HG03558 (cell line): ENCODE measurements around the gene CHST15.

ENCODE experiments used
- ATAC-seq: cut with Tn5 transposase; IDR thresholded peaks from one replicate; pipeline ENCODE4 v1.9.1; 2021; ENCODE audit warnings: moderate number of reproducible peaks; ENCODE audit not compliant: unreplicated experiment; ENCODE audit errors: extremely low read depth

The CHST15 gene

DNA sequence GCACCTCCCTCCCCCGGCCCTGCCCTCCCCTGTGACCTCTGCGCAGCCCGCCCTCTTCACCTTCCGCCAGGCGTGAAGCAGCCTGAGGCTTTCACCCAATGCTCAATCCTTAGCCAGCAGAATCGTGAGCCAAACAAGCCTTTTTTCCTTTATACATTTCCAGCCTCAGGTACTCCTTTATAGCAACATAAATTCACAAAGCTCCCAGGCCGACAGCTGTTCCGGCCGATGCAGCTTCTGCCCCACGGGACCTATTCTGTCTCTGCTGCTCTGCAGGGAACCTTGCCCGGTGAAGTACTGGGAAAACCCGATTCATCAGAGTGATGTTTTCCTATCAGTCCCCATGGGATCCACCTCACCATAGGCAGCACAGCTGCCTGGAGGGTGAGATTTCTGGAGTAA lies 87.4 kb downstream of the CHST15 start:
- no peak for ATAC-seq

DNA sequence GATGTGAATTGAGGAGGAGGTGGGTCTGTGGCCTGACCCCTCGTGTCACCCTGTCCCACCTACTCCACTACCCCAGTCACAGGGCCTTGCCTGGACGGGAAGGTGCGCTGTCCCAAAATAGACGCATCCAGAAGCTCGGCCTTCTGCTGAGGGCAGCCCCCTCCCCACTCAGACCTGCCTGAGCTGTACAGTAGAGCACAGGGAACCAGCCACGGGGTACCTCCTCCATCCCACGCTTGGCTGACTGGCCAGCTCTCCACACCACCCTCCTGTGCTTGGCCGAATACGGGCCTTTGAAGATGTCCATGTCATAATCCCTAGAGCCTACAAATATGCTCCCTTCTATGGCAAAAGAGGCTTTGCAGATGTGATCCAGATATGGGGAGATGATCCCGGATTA lies 88.3 kb downstream of the CHST15 start:
- no peak for ATAC-seq

DNA sequence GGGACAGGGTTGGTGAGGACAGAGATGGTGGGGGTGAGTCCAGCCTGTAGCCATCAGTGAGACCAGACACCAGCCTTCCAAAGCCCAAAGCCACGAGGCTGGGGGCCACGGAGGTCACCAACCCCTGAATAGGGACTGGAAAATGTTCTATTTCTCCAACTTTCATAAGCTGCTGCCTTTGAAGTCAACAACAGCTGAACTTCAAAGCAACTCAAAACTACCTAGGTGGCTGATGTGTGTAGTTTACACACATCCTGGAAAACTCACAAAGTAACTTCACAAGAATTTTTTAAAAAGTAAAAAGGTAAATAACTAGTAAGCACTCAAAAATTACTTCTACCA lies 88.8 kb downstream of the CHST15 start:
- no peak for ATAC-seq

DNA sequence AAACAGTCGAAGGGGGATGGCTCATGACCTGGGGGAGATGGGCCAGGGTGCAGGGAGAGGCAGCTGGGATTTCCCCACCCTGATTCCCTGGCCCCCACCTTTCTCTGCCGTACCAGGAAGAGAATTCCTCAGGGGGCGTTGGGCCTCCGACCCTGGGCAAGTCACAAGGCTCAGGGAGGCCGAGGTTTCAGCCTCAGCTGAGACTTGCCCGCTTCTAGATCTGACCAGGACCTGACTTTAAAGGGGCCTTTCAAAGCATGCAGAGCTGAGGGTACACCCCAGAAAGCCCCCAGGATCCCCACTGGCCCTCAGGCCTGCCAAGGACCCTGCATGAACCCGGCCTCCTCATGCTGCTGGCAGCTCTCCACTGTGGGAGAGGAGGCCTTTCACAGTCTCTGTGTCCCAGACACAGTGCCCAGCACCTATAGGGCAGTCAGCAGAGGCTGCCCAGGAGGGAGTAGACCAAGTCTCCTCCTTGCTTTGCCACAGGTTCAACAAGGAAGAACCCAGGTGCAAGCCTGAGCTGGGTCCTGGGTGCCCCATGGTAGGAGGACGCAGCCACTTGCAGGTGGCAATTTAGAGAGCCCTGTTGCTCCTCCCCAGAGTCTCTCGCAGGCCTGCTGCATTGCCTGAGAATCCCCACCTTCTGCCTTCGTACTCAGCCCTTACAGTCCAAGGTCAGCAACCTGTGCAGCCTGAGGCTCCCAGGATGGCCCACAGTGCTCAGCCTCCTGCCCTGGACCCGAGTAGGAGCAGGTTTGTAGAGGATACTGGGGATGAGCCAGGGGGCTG lies 89.3 kb downstream of the CHST15 start:
- ATAC-seq = no peak

DNA sequence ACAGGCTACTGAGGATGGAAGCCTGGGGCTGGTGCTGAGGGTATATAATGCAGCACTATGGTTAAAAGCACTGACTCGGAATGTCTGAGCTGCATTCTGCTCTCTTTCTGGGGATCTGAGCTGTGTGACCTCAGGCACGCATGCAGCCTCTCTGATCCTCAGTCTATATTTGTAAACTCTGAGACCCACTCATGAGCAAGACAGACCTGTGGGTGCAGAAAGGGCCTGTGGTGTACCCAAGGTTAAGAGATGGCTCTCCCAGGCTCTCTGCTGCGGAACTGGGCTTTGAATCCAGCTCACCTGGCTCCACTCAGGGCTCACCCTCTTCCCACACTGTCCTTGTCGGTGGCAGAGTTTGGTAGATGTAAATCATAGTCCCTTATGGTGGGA lies 89.9 kb downstream of the CHST15 start:
- ATAC-seq = no peak

DNA sequence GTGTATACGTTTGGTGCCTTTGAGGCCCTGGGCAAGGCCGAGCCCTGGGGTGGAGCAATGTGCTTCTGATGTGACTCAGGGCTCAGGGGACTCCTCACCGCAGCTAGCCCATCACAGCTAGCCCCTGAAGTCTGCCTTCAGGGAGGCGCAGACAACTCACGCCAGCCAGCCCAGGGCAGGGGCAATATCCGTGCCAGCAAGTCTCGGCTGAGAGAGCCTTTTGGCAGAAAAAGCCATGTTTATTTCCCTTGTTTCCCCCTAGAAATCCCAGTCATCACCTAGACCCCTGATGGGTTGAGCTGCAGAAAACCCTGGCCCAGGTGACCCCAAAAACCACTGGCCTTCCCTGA lies 90.4 kb downstream of the CHST15 start:
- ATAC-seq = no peak

DNA sequence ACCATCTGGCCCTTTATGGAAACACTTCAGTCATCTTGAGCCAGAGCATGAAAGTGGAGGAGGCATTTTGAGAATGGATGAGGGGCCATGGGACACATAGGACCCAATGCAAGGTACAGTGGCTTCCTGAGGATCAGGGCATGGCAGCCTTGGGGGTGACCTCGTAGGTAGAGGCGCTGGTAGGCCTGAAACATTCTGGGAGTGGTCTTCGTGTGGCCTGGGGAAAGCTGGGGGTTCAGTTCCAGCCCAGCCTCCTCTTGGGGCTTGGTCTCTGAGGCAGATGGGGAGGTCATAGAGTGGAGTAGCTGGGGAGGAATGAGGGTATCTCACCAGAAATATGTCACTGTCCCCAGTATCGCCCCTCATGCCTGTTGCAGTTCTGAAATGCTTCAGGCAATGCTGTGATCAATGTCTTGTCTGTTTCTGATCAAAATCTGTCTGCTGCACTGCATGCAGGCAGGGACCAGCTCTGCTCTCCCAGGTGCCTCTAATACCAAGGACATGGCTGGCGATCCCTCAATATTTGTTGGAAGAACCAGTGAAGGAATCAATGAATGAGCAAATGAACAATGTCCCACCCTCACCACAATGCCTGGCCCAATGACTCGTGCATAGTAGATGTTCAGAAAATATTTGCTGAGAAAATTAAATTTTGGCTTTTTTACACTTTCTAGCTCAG lies 90.9 kb downstream of the CHST15 start:
- no peak for ATAC-seq

DNA sequence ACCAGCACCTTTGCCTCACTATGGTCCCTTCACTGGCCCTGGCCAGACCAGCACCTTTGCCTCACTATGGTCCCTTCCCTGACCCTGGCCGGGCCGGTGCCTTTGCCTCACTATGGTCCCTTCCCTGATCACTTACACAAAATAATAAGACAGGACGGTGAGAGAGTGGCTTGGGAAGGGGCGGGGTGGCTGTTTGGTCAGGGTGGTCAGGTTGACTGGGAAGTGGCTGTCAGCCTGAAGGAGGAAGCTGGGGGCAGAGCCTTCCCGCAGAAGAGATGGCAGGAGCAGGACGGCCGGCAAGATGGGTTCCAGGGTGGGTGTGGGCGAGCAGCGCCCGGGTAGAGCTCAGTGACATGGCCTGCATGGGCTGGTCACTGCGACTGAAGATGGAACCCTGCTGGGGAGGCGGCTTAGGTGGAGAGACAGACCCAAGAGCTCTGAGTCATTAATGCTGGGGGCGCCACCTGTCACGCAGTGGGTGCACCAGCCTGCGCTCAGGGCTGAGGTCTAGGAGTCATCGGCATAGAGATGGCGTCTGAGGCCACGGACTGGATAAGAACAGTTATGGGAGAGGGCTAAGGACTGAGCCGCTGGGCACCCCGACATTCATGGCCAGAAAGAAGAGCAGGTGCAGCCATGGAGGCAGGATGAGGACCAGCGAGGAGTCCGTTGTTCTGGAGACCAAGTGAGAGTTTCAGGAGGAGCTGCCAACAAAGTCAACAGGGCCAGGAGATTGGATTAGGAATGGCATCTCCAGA lies 91.8 kb downstream of the CHST15 start:
- ATAC-seq = no peak

DNA sequence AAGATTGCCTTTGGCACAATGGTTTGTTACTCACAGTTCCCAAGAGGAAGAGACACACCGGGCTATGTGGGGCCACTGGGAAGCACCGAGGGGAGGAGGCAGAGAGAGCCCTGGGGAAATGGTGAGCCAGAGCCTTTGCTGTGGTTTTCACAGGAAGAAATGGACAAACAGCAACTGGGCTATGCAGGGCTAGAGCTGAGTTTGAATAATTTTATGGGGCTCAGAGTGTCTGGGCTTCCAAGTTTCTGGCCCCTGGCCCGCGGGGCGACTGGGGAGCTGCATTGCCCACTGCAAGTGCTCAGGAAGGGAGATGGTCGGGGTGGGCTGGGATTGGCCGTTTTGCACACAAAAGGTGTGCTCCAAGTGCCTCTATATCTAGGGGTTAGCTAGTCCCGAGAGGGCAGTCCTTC lies 92.6 kb downstream of the CHST15 start:
- no peak for ATAC-seq

DNA sequence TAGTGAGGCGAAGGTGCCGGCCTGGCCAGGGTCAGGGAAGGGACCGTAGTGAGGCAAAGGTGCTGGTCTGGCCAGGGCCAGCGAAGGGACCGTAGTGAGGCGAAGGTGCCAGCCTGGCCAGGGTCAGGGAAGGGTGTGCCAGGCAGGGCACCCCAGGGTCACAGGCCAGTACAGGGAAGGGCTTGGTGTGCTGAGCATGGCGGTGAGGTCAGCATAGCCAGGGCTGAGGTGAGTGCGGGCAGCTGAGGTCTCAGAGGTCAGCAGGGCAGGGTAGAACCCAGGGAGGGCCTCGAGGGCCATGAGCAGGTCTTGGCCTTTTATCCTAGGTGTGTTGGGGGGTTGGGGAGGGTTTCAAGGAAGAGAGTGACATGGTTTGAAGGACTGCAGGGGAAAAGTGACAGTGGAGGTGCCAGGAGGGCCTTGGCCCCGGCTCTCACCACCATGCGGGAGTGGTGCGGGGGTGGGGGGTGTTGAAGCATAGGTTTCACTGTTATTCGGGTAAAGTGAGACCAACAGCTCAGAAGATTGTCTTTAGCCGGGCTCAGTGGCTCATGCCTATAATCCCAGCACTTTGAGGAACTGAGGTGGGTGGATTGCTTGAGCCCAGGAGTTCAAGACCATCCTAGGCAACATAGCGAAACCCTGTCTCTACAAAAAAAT lies 93.3 kb downstream of the CHST15 start:
- ATAC-seq = no peak

DNA sequence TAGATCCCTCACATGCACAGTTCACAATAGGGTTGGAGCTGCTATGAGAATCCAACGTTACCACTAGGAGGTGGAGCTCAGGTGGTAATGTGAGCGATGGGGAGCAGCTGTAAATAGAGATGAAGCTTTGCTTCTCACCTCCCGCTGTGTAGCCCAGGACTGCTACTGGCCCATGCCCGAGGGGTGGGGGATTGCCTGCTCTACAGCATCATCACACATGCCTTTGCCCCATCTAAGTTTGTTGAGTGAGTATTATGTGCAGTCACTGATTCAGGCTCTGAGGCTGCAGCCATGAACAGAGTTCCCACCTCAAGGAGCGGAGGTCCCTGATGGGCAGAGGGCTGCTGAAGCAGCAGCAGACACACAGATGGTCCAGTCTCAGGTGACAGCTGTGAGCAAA lies 94.1 kb downstream of the CHST15 start:
- ATAC-seq = no peak

DNA sequence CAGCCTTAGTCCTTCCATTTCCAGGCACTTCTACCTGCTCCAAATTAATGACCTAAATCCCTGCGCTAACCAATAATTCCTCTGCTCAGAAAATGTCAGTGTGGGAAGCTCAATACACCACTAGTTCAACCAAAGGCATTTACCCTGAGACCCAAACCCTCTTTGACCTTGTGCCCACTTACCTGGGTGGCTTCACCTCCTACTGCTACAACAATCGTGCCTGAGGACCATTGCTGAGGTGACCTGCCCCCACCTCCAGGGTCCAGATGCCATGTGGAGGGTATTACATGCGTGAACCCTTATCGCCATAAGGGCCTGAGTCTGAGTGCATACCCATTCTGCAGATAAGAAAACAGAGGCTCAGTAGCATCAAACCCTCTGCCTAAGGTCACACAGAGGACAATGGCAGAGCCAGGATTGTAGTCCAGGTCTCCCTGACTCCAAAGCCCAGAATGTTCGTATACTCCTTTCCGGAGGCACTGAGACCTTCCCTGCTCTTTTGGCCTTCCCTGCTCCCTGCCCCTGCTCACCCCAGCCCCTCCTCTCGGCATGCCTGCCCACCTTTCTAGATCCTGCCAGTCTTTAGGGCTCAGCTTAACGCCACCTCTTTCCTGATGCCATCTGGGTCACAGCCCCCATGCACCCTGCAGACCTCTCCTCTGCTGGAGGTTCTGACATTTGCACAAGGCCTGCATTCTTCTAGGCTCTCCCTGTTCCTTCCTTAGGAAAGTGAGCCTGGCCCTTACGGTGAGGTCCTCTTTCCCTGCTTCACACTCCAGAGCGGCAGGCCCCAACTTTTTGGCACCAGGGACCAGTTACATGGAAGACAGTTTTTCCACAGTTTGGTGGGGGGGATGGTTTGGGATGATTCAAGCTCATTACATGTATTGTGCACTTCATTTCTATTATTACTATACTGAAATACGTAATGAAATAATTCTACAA lies 94.9 kb downstream of the CHST15 start:
- ATAC-seq = no peak

DNA sequence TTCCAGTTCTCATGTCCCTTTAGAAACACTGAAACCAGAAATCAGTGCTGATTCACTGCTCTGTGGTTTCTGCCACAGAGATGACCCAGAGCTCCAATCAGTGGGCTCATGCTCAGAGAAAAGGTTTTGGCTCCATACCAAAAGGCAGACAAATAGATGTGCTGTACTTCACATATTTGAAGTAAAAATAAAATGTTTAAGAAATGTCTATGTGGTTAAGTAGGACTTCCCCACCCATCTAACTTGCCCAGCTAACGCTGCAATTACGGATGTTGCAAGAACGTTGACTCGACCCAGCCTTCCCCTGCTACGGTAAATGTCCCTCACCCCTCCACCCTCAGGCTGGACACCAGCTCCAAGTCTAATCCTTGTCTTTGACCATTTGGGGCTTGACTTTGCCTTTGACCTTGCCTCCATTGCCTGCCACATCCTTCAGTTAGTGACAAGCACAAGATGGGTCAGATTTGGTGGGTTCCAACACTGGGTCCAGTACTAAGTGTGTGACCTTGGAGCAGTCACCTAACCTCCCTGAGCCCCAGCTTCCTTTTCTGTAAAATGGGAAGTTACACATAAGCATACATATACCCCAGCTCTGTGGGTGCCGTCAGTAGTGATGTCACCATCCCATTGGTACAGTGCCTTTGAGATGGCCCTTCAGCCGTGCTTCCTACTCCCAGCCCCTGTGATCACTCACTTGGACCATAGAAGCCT lies 95.8 kb downstream of the CHST15 start:
- ATAC-seq = no peak

DNA sequence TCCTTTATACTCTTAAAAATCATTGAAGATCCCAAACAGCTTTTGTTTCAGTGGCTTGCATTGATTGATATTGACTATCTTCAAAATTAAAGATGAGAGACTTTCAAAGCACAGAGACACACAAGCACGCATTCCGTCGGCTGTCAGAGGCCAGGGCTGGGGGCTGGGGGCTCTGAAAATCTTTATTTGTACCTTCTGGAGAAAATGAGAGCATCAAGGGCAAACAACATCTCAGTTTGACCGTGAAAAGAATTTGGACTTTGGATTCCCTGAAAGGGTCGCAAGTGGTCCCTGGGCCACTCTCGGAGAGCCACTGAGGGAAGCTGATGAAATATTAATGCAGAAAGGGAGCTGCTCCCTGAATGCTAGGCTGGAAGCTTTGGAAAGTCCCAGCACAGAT lies 96.4 kb downstream of the CHST15 start:
- no peak for ATAC-seq

DNA sequence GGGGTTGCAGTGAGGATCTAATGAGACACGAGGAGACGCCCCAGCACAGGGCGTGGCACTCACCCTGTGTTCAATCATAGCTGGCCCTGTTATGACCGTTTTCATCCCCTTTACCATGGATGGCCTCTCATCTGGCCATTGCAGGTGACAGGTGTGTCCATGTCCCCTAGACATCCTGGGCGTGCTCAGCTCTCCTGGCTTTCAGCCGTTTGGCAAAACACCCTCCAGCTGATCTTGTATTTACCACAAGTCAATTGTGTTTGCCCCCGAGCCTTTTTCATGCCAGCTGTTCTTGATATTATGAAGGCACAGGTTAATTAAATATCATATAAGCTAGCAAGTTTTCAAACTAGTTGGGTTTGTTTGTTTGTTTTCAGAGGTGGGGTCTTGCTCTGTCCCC lies 97.1 kb downstream of the CHST15 start:
- no peak for ATAC-seq

DNA sequence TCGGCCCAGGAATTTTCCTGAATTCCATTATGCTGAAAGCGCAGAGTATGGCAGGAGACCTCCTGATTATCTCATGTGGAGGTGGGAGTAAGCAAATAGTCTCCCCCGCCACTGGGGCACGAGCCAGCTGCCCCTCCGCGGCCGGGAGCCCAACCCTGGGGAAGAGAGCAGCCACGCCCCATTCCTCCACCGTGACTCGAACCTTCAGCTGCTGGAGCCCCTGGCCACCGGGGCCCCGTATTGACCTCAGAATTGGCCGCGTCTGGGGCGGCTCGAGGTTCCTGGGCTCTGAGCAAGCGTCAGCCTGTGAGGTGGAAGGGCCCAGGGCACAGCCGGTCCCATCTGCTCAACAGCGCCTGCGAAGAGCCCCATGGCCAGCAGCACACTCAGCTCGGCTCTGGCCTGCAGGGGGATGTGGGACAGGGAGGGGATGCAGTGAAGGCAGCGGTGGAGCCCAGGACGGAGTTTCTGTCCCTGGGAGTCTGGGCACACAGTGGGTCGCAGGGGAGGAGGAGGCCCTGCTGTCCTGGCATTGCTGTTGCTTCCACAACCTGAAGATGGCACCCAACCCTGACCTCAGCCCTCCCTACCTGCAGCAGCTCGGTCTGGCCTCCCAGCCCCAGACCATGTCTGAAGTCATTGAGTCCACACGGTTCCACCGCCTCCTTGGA lies 97.8 kb downstream of the CHST15 start:
- no peak for ATAC-seq

DNA sequence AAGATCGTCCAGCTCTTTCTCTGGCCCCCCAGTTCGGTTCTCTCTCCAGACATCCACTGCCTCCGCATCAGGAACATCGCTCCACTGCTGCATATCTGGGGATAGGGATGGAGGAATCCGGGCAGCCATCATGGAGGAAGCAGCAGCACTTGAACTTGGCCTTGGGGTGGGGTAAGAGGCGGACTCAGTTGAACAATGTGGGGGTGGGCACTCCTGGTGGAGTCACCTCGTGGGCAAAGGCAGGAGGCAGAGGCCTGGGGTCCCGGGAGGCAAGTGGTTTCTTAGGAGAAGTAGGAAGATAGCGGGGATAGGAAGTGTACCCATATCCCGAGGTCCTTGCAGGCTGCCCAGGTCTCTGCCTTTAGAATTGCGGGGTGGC lies 98.3 kb downstream of the CHST15 start:
- ATAC-seq = no peak

DNA sequence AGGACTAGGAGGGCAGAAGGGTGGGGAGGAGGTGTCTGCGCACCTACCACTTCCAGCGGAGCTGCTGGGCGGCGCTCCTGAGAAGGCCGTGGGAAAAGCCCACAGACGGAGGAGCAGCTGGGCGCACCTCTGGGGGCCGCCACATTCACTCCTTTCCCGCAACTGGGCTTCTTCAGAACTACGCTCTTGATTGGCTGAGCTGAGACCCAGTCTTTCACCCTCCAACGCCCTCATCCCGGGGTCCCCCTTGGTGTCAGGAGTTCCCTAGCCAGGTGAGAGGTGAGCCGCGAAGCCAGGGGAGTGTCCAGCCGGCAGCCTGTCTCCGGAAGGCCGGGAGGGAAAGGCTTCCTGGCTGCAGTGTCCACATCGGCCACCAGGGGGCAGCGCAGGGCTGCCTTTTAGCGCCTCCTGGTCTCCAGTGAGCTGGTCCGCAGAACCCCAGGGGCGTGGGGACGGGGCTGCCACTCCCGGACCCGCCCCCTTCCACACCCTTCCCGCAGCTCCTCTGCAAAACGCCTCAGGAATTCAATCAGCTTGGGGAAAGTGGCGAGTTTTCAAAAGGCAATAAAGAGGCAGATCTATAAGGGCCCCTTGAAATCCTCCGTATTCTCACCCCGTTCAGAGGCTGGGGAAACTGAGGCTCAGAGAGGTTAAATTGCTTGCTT lies 98.8 kb downstream of the CHST15 start:
- ATAC-seq = no peak
